Right hindlimb (tissue), 1 donor: Measurements from ENCODE around the gene ZNF536.
A peak's percentile ranks its signal among the peaks of the same experiment; 100 is the strongest.
"Not testable (repeated sequence)": the region's sequence is repeated elsewhere in the genome, so short reads cannot be mapped to it uniquely, and the experiment has no call there.

Experiments used
- DNase-seq: peaks from one replicate; pipeline ENCODE4 v3.0.0-alpha.2; 2018

Gene ZNF536

GRCh38 chr19:30420881-30421280 is 48.7 kb downstream of the ZNF536 start:
- DNase-seq, result no peak

- no peak for DNase-seq
Observed at GRCh38 chr19:30421571-30421970, 49.4 kb downstream of the ZNF536 start.

- DNase-seq, result peak; percentile 46
Observed at GRCh38 chr19:30423481-30423880, 51.3 kb downstream of the ZNF536 start.

GRCh38 chr19:30425885-30426838 is 54.0 kb downstream of the ZNF536 start:
- no peak for DNase-seq

- no peak for DNase-seq
Observed at GRCh38 chr19:30426864-30427263, 54.7 kb downstream of the ZNF536 start.

GRCh38 chr19:30428092-30428680 is 56.0 kb downstream of the ZNF536 start:
- DNase-seq, result no peak

- DNase-seq, result no peak
Observed at GRCh38 chr19:30428844-30429243, 56.7 kb downstream of the ZNF536 start.

- DNase-seq, result no peak
Observed at GRCh38 chr19:30430206-30430734, 58.1 kb downstream of the ZNF536 start.

- no peak for DNase-seq
Observed at GRCh38 chr19:30431591-30431990, 59.4 kb downstream of the ZNF536 start.

- DNase-seq, result no peak
Observed at GRCh38 chr19:30434797-30435594, 62.8 kb downstream of the ZNF536 start.

- DNase-seq, result no peak
Observed at GRCh38 chr19:30437869-30438268, 65.7 kb downstream of the ZNF536 start.

GRCh38 chr19:30439310-30439709 is 67.1 kb downstream of the ZNF536 start:
- DNase-seq, result no peak

GRCh38 chr19:30441011-30441410 is 68.8 kb downstream of the ZNF536 start:
- DNase-seq, result no peak

- DNase-seq, result no peak
Observed at GRCh38 chr19:30442674-30443073, 70.5 kb downstream of the ZNF536 start.

GRCh38 chr19:30443531-30444252 is 71.5 kb downstream of the ZNF536 start:
- DNase-seq, result no peak

- no peak for DNase-seq
Observed at GRCh38 chr19:30444253-30444671, 72.1 kb downstream of the ZNF536 start.

- DNase-seq, result no peak
Observed at GRCh38 chr19:30444686-30445232, 72.6 kb downstream of the ZNF536 start.

- DNase-seq, result no peak
Observed at GRCh38 chr19:30445385-30445784, 73.2 kb downstream of the ZNF536 start.

- not testable (repeated sequence) for DNase-seq
Observed at GRCh38 chr19:30446120-30446519, 73.9 kb downstream of the ZNF536 start.

GRCh38 chr19:30446850-30447552 is 74.8 kb downstream of the ZNF536 start:
- no peak for DNase-seq

GRCh38 chr19:30447553-30447870 is 75.3 kb downstream of the ZNF536 start:
- DNase-seq, result no peak
